GM19467 (cell line): ENCODE data around the gene RIC1.
"Not testable (repeated sequence)": the region's sequence is repeated elsewhere in the genome, so short reads cannot be mapped to it uniquely, and the experiment has no call there.

Experiments used
- ATAC-seq: cut with Tn5 transposase; IDR thresholded peaks from one replicate; pipeline ENCODE4 v1.9.1; 2021; ENCODE audit warnings: mild to moderate bottlenecking, moderate library complexity; ENCODE audit not compliant: unreplicated experiment

RIC1 gene

DNA sequence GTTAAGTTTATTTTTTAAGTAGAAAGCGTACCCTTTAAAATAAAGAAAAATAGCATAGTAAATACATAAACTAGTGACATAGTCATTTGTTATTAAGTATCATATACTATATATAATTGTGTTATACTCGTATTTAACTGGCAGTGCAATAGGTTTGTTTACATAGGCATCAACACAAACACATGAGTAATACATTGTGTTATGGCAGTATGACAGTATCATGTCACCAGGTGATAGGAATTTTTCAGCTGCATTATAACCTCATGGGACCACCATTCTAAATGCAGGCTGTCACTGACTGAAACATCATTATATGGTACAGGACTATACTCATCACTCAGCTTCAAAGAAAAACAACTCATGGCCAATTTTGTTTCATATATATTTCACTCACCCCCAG, 8.4 kb upstream of the RIC1 start:
- ATAC-seq: no peak

DNA sequence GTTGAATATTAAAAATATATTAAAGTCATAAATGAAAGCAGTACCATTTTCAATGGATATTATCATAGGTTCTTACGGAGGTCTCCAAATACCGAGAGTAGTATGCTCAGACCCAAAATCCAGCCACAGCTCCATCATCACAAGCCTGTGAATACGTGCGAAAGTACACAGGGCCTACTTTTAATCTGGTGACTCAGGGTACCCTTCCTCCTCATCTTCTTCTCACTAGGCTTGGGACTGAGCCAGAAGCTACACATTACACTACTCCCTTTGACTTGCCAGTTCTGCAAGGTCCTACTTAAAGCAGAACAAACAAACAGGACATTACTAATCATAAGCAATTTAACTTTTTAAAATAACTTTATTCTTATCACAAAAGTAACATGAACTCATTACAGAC, 7.6 kb upstream of the RIC1 start:
- no peak for ATAC-seq

GRCh38 chr9:5622016-5622415, 6.9 kb upstream of the RIC1 start:
- ATAC-seq: no peak

DNA sequence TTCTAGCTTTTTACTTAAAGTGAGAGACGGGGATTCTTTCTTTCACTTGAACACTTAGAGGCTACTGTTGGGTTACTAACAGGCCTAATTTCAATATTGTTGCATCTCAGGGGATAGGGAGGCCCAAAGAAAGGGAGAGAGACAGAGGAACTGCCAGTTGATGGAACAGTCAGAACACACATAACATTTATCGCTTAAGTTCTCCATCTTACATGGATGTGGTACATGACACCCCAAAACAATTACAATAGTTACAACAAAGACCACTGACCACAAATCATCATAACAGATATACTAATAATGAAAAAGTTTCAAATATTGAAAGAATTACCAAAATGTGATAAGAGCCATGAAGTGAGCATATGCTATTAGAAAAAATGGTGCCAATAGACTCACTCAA, 4.3 kb upstream of the RIC1 start:
- no peak for ATAC-seq

GRCh38 chr9:5626727-5627634, 1.9 kb upstream of the RIC1 start:
- peak; percentile 35 for ATAC-seq

- not testable (repeated sequence) for ATAC-seq
These were observed 1.2 kb upstream of the RIC1 start for GRCh38 chr9:5627686-5628085.

- ATAC-seq: no peak
These were observed 751 bp upstream of the RIC1 start for GRCh38 chr9:5628183-5628529.

DNA sequence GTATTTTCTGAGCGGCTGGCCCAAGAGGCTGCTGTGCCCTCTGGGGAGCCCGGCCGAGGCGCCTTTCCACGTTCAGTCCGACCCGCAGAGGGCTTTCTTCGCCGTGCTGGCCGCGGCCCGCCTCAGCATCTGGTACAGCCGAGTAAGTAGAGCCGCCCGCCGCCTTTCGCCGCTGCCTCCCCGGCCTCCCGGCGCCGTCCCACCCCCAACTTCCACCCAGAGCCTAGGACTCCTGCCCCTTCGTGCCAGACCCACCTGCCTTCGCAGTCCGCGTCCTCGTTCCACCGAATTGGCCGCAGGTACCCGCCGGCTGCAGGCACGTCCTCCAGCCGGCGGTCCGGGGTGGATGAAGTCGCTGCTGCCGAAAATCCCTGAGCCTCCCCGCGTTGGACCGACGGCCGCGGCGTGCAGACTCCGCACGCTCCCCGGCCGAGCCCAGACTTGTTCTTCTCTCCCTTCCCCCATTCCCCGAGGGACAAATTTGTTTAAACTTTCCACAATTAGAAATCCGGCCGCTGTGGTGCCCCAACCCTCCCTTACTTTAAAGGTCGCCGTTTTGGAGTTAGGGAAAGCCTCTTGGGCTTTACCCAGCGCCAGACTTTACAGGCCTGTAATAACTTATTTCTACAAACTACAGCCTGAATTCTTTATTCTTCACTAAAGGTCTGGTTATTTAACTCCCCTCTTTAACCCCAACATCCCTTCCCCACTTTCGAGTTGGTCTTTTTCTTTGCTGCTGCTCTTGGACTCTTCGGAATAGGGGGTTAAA, 589 bp downstream of the RIC1 start:
- peak; percentile 11 for ATAC-seq

- no peak for ATAC-seq
These were observed 1.2 kb downstream of the RIC1 start for GRCh38 chr9:5630081-5630507.

- ATAC-seq: no peak
These were observed 2.1 kb downstream of the RIC1 start for GRCh38 chr9:5631026-5631425.

DNA sequence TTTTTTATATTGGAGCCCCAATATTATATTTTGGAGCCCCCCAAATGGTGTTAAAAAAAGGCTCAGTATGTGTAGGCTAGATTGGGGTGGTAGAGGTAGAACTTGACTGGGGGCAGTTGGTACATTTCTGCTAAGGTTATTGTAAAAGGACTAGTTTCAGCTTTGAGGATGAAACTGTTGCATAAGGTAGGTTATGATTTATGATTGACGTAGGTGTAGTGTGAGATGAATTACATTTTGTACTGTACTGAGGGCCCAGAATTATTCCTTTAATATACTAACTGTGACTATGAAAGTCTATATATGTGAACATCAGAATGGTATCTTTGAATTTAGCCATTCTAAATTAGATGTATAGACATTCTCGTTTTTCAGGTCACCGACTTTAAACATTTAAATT, 3.6 kb downstream of the RIC1 start:
- no peak for ATAC-seq

GRCh38 chr9:5633243-5633642, 4.3 kb downstream of the RIC1 start:
- no peak for ATAC-seq

GRCh38 chr9:5635390-5635789, 6.5 kb downstream of the RIC1 start:
- ATAC-seq: no peak

DNA sequence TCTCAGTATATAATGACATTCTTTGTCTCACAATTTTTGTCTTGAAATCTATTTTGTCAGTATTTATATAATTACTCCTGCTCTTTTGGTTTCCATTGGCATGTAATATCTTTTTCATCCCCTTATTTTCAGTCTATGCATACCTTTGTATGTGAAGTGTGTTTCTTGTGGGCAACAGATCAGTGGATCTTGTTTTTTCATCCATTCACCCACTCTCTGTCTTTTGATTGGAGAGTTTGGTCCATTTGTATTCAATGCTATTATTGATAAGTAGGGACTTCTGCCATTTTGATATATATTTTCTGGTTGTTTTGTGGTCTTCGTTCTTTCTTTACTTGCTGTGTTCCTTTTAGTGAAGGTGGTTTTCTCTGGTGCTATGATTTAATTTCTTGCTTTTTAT, 10.9 kb downstream of the RIC1 start:
- no peak for ATAC-seq

DNA sequence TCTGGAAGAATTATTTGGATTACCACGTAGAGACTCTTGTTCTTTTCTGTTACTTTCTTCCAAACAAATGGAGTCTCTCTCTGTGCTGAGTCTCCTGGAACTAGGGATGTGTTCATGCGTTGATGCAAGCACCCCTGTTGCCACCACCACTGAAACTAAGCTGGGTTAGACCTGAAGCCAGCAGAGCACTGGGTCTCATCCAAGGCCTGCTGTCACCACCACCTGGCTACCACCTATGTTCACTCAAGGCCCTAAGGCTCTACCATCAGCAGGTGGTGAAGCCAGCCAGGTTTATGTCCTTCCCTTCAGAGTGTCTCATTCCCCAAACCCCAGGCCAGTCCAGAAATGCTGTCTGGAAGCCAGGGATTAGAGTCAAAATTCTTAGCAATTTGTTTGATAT, 13.3 kb downstream of the RIC1 start:
- ATAC-seq: no peak

GRCh38 chr9:5643005-5643624, 14.2 kb downstream of the RIC1 start:
- no peak for ATAC-seq

GRCh38 chr9:5644501-5644900, 15.6 kb downstream of the RIC1 start:
- ATAC-seq: no peak

GRCh38 chr9:5646116-5646515, 17.2 kb downstream of the RIC1 start:
- ATAC-seq: no peak

DNA sequence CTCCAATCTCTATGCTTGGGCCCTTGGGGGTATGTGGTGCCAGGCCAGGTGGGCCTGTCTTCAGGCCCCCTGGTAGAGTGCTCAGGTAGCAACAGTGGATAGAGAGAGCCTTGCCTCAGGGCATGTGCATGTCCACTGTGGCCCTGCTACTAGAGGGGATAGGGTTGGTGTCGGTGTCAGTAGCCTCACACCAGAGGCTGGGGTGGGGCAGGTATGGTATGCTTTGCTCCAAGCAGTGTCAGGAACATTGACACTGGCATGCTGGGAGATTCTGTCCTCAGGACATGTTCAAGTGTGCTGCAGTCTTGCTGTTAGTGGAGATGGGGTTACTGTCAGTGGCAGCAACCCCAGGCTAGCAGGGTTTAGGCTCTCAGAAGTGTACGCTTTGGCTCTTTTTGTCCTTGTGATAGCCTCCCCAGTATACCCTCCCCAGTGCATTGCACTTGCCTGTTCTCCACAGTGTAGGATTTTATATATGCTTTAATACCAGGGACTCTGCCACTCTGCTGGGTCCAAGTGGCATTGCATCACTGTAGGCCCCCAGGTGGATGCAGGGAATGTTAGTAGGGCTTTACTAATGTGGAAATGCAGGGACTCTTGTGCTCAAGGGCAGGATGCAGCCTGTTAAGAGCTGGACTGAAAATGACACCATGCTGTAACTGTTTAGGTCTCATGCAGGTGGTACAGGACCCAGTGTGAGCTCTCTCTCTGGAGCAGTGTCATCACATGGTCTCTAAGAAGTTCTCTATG, 21.6 kb downstream of the RIC1 start:
- no peak for ATAC-seq

DNA sequence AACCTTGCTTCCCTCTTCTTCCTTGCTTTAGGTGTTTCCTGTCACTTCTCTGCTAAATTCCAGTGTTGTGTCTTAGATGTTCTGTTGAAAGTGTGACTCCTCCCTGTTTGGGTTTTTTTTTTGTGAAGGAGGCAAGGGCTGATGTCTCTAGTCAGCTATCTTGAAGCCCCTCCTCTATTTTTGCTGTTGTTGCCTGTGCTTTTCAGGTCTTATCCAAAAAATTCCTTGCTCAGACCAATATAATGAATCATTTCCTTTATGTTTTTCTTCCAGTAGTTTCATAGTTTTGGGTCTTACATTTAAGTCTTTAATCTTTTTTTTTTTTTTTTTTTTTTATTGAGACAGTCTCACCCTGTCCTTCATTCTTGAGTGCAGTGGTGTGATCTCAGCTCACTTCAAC, 22.3 kb downstream of the RIC1 start:
- no peak for ATAC-seq

DNA sequence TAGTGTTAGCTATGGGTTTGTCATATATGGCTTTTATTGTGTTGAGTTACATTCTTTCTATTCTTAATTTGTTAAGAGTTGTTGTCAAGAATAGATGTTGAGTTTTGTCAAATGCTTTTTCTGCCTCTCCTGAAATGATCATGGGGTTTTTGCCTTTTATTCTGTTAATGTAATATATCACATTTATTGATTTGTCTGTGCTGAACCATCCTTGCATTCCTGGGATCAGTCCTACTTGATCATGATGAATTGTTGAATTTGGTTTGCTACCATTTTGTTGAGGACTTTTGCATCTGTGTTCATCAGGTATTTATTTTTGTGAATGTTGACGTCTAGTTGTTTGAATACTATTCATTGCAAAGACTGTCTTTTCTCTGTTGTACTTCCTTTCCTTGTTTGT, 23.9 kb downstream of the RIC1 start:
- no peak for ATAC-seq
